ENCODE data around the gene CDYL2.
A peak's percentile ranks its signal among the peaks of the same experiment; 100 is the strongest.
"Not testable (repeated sequence)": the region's sequence is repeated elsewhere in the genome, so short reads cannot be mapped to it uniquely, and the experiment has no call there.

Gene CDYL2, protein sequence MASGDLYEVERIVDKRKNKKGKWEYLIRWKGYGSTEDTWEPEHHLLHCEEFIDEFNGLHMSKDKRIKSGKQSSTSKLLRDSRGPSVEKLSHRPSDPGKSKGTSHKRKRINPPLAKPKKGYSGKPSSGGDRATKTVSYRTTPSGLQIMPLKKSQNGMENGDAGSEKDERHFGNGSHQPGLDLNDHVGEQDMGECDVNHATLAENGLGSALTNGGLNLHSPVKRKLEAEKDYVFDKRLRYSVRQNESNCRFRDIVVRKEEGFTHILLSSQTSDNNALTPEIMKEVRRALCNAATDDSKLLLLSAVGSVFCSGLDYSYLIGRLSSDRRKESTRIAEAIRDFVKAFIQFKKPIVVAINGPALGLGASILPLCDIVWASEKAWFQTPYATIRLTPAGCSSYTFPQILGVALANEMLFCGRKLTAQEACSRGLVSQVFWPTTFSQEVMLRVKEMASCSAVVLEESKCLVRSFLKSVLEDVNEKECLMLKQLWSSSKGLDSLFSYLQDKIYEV

DNA sequence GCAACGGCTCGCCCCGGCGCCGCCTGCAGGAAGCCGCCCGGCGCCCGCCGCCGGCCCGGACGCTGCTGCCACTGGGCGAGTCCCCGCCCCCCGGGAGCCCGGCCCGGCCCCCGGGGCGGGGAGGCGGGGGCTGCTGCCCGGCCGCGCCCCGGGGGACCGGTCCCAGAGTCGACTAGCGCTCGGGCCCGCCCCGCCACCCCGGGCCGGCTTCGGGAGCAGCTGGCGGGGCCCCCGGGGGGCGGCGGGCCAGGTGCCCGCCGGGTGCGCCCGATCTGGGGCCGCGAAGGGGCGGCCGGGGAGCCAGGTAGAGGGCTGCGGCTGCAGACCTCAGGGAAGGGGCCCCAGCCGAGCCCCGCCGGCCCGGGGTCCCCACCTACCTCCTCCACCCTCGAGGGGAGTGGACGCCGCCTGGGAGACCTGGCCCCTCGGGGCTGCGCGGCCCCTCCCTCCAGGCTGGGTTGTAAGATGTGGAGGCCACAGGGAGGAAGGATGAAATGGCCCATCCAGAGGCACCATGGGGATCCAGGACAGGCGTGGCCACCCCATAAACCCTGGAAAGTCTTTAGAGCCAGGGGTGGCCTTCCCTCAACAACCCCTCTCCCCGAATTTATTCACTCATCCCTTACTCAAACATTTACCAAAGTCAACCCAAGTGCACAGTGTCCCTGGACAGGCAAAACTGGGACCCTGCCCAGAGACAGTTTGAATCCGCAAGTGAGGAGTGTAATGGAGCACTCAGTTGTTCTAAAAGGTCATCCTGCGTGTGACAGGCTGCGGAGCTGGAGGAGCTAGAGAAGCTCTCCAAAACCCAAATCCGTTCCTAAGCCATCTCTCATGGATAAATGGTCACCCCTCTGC is at the start of gene CDYL2:
Gene CDYL2 (minus strand): TSS at position 73 of the 858 bp plus-strand sequence. CDS start 425 bp downstream, outside the sequence.
- peak in 1 of 2 experiments; percentile 55 for DNase-seq

DNA sequence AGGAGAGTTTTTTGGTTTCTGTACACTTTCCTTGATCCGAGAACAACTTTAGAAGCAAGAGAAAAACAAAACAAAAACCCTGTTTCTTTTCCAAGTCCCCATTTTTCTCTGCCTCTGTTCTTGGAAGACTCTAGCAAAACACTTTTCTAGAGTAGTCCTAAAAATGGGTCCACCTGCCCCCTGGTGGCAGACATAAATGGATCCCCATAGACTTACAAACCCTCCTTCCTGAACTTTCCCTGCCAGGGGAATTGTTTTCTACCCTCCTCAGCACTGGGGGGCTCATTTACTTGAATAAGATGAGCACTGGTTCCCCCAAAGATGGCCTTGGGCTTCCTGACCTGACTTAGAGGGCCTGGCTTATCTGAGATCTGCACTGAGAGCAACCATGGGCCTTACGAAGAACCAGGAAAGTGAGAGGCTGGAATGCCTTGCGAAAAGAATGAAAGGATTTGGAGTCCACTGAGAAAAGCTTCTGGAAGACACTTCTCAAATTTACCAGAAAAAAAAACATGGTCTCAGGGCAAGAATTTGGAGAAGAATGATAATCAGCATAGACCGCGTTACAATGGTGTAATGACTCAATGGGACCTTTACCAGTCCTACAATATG is 48.0 kb upstream of the CDYL2 start:
- peak in 1 of 2 experiments; percentile 39 for DNase-seq

DNA sequence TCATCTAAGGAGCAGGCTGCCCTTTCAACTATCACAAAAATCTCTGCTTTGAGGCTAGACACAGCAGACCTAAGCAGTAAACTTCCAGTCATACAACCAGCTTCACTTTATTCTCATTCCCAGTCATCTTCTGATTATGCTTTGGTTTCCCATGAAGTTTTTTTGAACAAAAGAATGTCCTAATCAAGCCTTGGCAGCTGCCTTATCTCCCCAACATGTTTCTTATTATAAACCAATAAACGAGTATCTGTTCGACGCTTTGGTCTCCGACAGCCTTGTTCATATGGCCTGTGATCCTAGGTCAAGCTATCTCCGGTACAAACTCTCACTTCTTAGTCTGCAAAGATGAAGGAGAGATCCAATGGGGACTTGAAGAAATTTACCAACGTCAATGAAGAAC is 47.4 kb upstream of the CDYL2 start:
- no peak for DNase-seq

DNA sequence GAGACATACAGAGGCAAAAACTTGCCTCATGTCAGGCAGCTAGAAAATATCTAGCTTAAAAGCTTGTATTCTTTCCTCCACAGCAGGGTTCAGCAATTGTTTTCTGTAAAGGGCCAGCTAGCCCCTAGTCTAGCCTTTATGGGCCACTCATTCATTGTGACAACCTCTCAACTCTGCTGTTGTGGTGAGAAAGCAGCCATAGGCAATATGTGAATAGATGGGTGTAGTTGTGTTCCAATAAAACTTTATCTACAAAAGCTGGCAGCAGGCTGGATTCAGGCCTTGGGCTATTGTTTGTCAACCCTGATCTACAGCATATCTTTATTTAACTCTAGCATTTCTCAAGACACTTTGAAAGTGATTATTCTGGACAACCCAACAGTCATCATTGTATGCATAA is 46.4 kb upstream of the CDYL2 start:
- no peak for DNase-seq

DNA sequence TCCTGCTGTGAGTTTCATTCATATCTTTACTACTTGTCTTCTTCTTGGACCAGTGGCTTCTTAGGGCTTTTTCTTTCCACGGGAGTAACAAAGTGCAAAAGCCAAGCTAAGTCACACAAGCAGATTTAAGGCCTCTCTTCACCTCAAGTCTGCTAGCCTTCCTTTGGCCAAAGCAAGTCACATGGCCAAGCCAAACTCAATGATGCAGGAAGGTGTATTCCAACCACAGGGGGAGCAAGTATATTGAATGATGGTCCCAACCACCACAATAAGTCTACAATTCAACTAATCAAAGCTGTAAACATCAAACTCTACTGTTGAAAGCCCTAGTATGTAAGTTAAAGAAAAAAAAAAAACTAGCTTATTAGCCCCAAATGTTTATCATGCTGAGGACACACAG is 44.5 kb upstream of the CDYL2 start:
- no peak for DNase-seq

DNA sequence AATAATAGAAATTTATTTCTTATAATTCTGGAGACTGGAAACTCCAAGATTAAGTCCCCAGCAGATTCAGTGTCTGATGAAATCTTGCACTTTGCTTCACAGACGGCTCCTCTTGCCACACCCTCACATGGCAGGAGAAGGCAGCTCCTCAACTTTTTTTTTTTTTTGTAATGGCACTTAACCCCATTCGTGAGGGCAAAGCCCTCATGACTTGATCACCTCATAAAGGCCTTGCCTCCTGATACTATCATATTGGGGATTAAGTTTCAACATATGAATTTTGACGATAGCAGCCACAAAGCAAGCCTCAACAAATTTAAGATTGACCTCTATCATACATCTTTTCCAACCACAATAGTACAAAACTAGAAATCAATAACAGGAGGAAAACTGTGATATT is 42.3 kb upstream of the CDYL2 start:
- DNase-seq: no peak

DNA sequence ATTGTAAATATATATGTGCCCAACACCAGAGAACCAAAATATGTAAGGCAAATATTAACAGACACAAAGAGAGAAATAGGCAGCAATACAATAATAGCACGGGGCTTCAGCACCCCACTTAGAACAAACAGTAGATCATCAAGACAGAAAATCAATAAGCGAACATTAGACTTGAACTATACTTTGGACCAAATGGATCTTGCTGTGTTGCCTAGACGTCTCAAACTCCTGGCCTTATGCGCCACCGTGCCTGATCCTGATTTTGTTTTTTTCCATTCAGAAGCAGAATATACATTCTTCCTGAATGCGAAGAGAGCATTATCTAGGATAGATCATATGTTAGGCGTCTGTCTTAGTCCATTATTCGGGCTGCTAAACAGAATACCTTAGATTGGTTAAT is 41.9 kb upstream of the CDYL2 start:
- no peak for DNase-seq

DNA sequence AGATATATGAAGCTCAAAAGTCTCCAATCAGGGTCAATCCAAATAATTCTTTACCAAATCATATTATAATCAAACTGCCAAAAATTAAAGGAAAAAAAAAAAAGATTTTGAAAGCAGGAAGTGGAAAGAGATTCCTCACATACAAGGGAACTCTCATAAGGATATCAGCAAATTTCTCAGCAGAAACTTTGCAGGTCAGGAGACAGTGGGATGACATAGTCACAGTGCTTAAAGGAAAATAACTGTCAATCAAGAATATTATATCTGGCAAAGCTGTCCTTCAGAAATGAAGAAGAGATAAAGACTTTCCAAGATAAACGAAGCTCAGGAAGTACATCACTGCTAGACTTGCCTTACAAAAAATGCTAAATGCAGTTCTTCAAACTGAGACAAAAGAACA is 40.0 kb upstream of the CDYL2 start:
- DNase-seq: no peak

DNA sequence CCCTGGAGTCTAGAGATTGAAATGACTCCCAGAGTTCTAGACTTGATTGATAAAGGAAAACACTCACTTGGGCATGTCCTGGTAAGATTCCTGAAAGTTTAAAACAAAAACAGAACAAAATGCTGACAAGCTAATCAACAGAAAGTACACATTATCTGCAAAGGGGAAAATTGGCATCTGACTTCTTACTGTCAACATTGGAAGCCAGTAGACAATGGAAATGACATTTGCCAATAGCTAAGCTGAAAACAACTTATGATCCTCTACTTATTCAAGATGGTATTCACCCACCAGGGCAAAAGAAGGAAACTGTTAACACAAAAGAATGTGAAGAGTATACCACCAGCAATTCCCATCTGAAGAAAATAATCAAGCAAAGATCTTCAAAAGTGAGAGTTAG is 36.8 kb upstream of the CDYL2 start:
- DNase-seq: no peak

DNA sequence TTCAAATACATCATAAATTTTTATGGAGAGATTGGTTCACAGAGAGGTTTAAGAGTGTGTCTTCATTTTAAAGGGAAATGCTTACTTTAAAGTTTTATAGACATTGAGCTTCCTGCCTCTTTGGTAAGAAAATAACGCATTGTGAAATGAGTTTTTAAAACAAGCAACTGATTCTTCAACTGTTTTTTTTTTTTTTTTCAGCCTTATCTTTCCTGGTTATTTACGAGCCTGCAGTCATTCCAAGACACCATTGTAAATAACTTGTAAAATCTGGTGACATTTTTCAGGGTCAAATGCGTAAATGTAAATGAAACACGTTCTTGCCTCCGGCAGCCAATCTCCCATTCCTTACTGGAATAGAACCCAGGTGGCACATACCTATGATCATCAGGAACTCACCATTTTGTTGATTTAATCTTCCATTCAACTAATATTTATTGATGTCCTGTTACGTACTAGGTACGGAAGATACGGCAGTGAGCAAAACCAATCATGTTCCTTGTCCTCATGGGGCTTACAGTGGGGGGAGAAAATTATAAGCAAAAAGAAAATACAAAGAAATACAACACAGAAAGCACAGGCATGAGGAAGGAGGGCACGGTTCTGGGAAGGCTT is 33.2 kb upstream of the CDYL2 start:
- DNase-seq: no peak

DNA sequence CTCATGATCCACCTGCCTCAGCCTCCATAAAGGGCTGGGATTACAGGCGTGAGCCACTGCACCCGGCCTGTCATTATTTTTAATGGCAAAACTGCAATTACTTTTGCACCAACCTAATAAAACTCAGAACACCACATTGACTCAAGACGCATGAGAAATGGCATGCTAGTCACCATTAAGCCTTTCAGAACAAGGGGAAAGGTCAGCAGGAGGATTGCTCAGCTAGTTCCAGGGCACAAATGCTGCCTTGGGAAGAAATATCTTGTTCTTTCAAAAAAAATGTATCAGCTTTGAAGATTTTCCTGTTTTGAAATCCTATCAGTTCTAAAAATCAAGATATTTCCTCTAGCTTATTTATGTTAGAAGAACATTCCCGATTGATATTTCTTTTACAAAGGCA is 32.4 kb upstream of the CDYL2 start:
- DNase-seq: no peak

DNA sequence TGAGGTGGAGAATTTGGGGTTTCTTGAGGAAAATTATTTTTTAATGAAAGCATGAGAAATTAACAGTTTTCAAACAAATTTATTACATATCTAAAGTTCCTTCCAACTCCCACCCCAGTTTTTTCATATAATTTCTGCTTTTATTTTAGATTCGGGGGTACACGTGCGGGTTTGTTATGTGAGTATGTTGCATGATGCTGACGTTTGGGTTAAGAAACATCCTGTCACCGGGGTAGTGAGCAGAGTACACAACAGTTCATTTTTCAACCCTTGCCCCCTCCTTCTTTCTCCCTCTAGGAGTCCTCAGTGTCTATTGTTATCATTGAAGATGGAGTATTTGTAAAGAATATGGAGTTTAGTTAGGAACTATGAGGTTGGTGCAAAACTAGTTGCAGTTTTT is 31.8 kb upstream of the CDYL2 start:
- no peak for DNase-seq

DNA sequence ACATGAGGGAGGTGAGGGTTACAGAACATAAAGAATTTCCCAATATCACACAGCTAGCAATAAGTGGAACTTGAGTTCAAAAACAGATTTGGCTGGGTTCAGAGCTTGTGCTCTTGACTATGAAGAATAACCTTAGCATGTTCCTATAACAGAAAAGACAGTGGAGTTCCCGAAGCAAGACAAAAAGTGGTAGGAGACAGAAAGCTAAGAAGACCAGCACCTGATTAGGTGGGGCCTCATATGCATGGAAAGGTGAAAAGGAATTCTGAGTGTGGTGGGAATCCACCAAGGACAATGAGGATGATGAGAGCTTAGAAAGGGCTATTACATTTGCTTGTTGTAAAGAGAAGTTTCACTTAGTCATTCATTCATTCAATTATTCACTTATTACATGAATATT is 26.6 kb upstream of the CDYL2 start:
- no peak for DNase-seq

DNA sequence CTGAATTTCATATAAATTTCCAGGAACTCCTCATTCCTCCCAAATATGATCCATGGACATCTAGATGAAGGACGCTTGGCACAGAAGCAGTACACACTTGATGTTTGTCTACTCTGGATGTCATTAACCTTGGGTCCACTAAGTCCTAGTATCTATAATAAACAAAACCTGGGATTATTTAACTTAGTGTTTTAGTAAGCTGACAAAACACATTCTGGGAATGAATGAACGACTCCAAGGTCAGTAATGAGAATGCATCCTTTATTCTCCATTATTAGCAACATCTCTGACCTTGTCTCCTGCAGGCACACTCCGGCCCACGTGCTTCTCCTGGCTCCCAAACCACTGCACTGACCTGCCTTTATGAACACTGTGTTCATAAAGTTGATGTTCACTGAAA is 24.1 kb upstream of the CDYL2 start:
- DNase-seq: no peak

DNA sequence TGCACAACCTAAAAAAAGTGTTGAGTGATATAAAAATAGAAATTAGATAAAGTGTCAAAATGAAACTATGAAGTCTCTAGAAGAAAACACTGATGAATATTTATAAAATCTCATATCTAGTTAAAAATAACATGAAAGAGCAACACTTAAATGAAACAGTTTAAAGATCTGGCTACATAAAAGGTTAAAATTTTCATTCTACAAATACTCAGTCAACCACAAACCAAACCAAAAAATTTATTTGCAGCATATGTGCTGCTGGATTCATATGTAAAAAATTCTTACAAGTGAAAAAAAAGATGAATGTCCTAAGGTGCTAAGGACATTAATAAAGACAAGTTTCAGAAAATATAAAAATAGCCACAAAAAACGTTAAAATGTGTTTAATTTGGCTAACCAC is 22.6 kb upstream of the CDYL2 start:
- no peak for DNase-seq

DNA sequence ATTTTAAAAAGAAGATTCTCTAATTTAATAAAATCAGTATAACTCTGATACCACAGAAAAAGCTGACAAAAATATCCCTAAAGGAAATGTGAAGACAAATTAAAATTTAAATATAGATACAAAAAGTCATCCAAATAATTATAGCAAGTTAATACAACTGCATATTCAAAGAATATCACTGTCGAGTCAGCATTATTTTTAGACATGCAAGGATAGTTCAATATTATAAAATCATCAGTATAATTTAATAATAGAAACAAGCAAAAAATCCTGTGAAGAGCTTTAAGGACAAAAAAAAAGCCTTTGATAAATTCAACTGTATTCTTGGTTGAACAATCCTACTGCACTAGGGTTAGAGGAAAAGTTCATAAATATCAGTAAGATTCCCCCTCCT is 21.0 kb upstream of the CDYL2 start:
- DNase-seq: no peak

DNA sequence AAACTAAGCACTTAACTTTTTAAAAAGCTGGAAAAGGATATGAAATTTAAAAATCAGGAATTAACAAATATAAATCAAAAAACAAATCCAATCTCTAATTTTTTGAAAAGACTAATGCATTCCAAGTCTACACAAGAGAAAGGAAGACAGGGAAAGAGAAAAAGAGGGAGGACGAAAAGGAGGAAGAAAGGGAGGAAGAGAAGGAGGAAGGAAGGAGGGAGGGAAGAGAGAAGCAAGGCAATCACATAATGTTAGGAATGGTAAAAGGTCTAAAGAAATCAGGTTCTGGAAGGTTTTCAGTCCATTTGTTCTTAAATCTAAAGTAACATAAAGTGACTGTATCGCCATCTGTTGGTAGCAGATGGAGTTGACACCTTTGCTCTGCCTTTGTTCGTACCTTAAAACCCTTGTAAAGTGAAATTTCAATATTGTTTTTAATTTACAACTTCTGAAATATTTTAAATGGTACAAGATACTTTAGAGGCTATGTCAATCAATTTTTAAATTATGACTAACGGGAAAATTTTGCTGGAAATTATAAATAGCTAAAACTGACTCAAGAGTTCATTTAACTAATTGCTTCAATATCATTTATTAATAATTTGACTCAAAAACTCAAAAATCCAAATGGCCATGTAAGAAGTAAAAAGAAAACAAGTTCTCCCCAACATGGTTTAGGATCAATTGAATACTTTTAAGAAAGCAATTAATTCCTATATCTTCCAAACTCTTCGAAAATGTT is 20.4 kb upstream of the CDYL2 start:
- DNase-seq: peak; percentile 15 to 68

DNA sequence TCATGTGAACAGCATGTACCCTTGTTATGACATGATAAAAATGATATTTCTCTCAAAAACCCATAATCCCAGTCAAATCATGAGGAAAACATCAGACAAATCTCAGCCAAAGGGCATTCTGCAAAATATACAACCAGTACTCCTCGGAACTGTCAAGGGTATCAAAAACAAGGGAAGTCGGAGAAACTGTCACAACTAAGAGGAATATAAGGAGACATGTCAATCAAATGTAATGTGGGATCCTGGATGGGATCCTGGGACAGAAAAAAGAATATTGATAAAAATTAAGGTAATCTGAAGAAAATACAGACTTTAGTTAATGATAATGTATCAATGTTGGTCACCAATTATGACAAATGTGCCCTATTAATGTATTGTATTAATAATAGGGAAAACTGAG is 15.6 kb upstream of the CDYL2 start:
- no peak for DNase-seq

DNA sequence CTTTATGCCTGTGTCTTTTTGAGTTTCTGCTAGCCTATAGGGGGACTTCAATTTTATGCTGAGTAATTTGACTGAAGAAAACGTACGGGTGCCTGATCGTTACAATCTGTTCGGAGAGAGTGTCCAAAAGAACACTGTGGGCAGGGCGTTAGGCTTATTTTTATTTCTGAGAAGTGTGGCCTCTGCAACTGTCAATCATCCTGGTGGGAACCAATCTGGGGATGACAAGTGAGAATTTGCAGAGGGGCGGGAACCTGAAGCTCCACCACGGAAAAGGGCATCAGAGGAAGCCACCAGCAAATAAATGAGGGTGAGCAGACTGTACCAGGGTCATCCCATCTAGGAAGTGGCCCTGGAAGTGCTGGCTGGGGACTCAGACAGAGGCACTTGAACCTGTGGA is 12.0 kb upstream of the CDYL2 start:
- DNase-seq: no peak

DNA sequence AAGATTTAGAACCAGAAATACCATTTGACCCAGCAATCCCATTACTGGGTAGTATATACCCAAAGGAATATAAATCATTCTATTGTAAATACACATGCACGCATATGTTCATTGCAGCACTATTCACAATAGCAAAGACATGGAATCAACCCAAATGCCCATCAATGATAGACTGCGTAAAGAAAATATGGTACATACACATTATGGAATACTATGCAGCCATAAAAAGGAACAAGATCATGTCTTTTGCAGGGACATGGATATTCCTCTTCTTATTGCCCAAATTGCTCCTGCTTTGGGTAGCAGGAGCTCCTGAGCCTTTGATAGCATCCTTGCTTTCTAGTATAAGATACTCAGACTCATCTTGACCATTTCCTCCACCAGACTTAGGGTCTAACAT is 10.9 kb upstream of the CDYL2 start:
- not testable (repeated sequence) for DNase-seq

DNA sequence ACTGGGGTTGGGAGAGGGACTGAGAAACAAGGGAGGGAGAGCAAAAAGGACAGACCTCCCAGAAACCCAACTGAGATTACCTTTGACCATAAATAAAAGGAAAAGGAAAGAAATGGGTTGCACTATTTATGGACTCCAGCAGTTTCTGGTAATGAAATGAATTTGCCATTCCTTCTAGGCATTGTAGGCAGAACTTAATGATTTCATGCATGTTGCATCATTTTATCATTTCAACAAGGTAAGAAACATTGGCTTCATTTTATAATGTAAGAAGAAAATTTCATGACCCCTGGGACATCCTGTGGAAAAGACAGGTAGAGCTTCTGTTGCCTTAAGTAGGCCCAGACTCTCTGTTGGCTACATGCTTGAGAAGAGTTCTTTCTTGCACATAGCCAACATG is 8.2 kb upstream of the CDYL2 start:
- no peak for DNase-seq

DNA sequence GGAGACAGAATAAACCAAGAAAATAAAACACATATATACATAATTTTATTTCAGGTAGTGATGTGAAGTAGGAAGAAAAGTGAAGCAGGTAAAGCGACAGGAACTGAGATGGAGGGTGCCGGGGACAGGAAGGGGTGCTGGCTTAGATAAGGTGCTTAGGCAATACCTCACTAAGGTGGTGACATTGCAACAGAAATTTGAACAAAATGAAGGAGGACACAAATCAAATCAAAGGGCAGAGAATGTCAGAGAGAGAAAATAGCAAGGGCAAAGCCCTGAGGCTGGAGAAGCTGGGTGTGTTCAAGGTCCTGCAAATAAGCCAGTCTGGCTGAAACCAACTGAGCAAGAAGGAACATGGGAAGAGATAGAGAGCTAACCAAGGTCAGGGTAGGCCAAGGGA is 5.0 kb upstream of the CDYL2 start:
- no peak for DNase-seq
